Placental pericyte (primary cell): Measurements from ENCODE around the gene CAMTA2. TPM values are rescaled to one million over a fixed set of nuclear protein-coding genes. Genes with fewer than 3 reads are reported as not detected.

Experiments used
- small RNA-seq: library from RNA; depleted of rRNA; stranded (forward); fragments of <200 nt; gene quantifications from one replicate; pipeline ENCODE3, GENCODE V24; 2012; ENCODE audit warnings: low replicate concordance
- total RNA-seq: library from RNA; depleted of rRNA; stranded (reverse); fragments of >200 nt; gene quantifications from 2 replicates; pipeline ENCODE4 v1.2.3, GENCODE V29; 2012

The CAMTA2 gene, protein sequence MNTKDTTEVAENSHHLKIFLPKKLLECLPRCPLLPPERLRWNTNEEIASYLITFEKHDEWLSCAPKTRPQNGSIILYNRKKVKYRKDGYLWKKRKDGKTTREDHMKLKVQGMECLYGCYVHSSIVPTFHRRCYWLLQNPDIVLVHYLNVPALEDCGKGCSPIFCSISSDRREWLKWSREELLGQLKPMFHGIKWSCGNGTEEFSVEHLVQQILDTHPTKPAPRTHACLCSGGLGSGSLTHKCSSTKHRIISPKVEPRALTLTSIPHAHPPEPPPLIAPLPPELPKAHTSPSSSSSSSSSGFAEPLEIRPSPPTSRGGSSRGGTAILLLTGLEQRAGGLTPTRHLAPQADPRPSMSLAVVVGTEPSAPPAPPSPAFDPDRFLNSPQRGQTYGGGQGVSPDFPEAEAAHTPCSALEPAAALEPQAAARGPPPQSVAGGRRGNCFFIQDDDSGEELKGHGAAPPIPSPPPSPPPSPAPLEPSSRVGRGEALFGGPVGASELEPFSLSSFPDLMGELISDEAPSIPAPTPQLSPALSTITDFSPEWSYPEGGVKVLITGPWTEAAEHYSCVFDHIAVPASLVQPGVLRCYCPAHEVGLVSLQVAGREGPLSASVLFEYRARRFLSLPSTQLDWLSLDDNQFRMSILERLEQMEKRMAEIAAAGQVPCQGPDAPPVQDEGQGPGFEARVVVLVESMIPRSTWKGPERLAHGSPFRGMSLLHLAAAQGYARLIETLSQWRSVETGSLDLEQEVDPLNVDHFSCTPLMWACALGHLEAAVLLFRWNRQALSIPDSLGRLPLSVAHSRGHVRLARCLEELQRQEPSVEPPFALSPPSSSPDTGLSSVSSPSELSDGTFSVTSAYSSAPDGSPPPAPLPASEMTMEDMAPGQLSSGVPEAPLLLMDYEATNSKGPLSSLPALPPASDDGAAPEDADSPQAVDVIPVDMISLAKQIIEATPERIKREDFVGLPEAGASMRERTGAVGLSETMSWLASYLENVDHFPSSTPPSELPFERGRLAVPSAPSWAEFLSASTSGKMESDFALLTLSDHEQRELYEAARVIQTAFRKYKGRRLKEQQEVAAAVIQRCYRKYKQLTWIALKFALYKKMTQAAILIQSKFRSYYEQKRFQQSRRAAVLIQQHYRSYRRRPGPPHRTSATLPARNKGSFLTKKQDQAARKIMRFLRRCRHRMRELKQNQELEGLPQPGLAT
- total RNA-seq = 15.3 and 19.3 TPM in 2 replicates

GRCh38 chr17:4986951-4987766, at the start of gene CAMTA2:
TSS of gene CAMTA2 (minus strand) at chr17:4987675. CDS start at chr17:4986222, 1,453 bp downstream.

GRCh38 chr17:5035315-5035714, 47.8 kb upstream of the CAMTA2 start, which contains the start of gene SLC52A1:
TSS of gene SLC52A1 (minus strand) at chr17:5035426. CDS start at chr17:5034606, 820 bp downstream.

GRCh38 chr17:4997302-4998026, 10.0 kb upstream of the CAMTA2 start, which contains the start of the genes INCA1 and KIF1C:
TSS of gene INCA1 (minus strand) at chr17:4997522. CDS start at chr17:4994437, 3,085 bp downstream.
TSS of gene KIF1C (plus strand) at chr17:4997950. CDS start at chr17:5000247, 2,297 bp downstream.

GRCh38 chr17:4967539-4968485, 19.7 kb downstream of the CAMTA2 start, which contains the start of gene SPAG7:
TSS of gene SPAG7 (minus strand) at chr17:4967817. CDS start at chr17:4967804, 13 bp downstream.

GRCh38 chr17:4950746-4951204, 36.7 kb downstream of the CAMTA2 start, which contains the start of gene ENO3:
TSS of gene ENO3 (plus strand) at chr17:4951119. CDS start at chr17:4951830, 711 bp downstream.

DNA sequence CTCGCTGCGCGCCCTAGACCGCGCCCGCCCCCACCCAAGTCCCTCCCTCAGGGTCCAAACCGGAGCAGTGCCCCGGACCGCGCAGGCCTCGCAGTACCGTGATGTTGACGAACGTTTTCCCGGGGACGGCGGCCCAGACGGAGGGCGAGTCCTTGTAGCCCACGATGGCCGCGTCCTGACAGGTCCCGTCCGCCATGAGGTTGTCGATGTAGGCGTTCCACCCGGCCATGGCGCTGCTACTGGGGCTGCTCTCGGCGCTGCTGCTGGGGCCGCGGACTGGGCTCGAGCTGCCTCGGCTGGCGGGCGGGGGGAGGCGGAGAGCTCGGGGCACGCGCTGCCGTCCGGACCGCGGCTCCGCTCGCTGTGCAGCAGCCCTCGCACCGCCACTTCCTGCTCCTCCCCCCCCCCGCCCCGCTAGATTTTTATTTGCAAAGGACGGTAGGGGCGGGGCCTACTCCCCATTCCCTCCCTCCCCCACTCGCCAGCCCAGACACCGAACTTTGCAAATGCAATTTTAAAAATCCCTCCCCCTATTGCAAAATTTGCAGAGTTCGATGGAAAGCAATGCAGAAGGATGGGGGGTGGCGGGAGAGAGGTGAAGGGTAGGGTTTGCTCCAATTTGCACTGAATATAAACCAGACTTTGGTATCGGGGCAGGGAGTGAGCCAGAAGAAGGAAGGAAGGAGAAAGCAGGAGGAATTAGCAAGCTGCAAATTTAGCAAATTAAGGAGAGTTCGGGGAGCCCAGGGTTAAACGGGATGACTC, 39.1 kb downstream of the CAMTA2 start, which contains the start of gene PFN1:
Gene PFN1, minus strand, starts transcription at position 365 of the 765 bp plus-strand sequence. Its CDS starts 136 bp downstream, at position 229.

GRCh38 chr17:4939796-4940554, 47.5 kb downstream of the CAMTA2 start, which contains the start of the genes RNF167 and SLC25A11:
TSS of gene RNF167 (plus strand) at chr17:4940268. CDS start at chr17:4940910, 642 bp downstream.
TSS of gene SLC25A11 (minus strand) at chr17:4940046. CDS start at chr17:4939910, 136 bp downstream.

GRCh38 chr17:4931963-4932362, 55.5 kb downstream of the CAMTA2 start, which contains the start of gene GP1BA:
TSS of gene GP1BA (plus strand) at chr17:4932277. CDS start at chr17:4932605, 328 bp downstream.

Small RNA genes within 50 kb of the gene (small RNA-seq; reads per million reads assigned to genes)
- gene MIR6864 (not detected), gene MIR6865 (not detected)

Other genes with a start within 250 kb of the CAMTA2 start
- gene ZMYND15, start 247.8 kb downstream of the CAMTA2 start, total RNA-seq = 0.22 TPM in 1 of 2 replicates, not detected in the other
- 0.57 and 3.1 TPM in 2 replicates for gene CXCL16, start 247.7 kb downstream of the CAMTA2 start, total RNA-seq
- not detected in 2 replicates for gene TM4SF5, start 215.8 kb downstream of the CAMTA2 start, total RNA-seq
- gene VMO1, start 201.3 kb downstream of the CAMTA2 start, total RNA-seq = 1.8 TPM in 1 of 2 replicates, not detected in the other
- not detected in 2 replicates for gene GLTPD2, start 198.7 kb downstream of the CAMTA2 start, total RNA-seq
- 112 and 162 TPM in 2 replicates for gene PSMB6, start 191.5 kb downstream of the CAMTA2 start, total RNA-seq
- 16.0 and 18.3 TPM in 2 replicates for gene PLD2, start 180.5 kb downstream of the CAMTA2 start, total RNA-seq
- gene MINK1, start 154.3 kb downstream of the CAMTA2 start, total RNA-seq = 29.5 and 46.4 TPM in 2 replicates
- gene C17orf107, start 88.1 kb downstream of the CAMTA2 start, total RNA-seq = 0.57 and 6.1 TPM in 2 replicates
- 0.14 and 0.44 TPM in 2 replicates for gene CHRNE, start 84.6 kb downstream of the CAMTA2 start, total RNA-seq
- under 0.01 TPM in 1 of 2 replicates, not detected in the other for gene GP1BA, start 55.4 kb downstream of the CAMTA2 start, total RNA-seq
- 49.5 and 75.6 TPM in 2 replicates for gene SLC25A11, start 47.6 kb downstream of the CAMTA2 start, total RNA-seq
- 21.2 and 51.8 TPM in 2 replicates for gene RNF167, start 47.4 kb downstream of the CAMTA2 start, total RNA-seq
- gene PFN1, start 39.1 kb downstream of the CAMTA2 start, total RNA-seq = 759 and 850 TPM in 2 replicates
- 2.4 and 5.3 TPM in 2 replicates for gene ENO3, start 36.6 kb downstream of the CAMTA2 start, total RNA-seq
- 28.9 and 66.1 TPM in 2 replicates for gene SPAG7, start 19.9 kb downstream of the CAMTA2 start, total RNA-seq
- 0.22 and 0.43 TPM in 2 replicates for gene INCA1, start 9.8 kb upstream of the CAMTA2 start, total RNA-seq
- gene KIF1C, start 10.3 kb upstream of the CAMTA2 start, total RNA-seq = 65.3 and 75.5 TPM in 2 replicates
- 0.14 TPM in 1 of 2 replicates, not detected in the other for gene SLC52A1, start 47.8 kb upstream of the CAMTA2 start, total RNA-seq
- gene ZFP3, start 90.8 kb upstream of the CAMTA2 start, total RNA-seq = 1.1 and 1.8 TPM in 2 replicates
- gene ZNF232, start 124.2 kb upstream of the CAMTA2 start, total RNA-seq = 5.5 and 5.6 TPM in 2 replicates
- under 0.01 TPM in 2 replicates for gene USP6, start 128.4 kb upstream of the CAMTA2 start, total RNA-seq
- 9.6 and 12.3 TPM in 2 replicates for gene ZNF594, start 204.2 kb upstream of the CAMTA2 start, total RNA-seq
- gene SCIMP, start 247.2 kb upstream of the CAMTA2 start, total RNA-seq = not detected in 2 replicates